HS-5 (cell line): Measurements from ENCODE around the gene SCN8A.
"Not testable (repeated sequence)": the region's sequence is repeated elsewhere in the genome, so short reads cannot be mapped to it uniquely, and the experiment has no call there.

Experiments
- DNase-seq: peaks from one replicate; pipeline ENCODE4 v3.0.0-alpha.2; 2012; ENCODE audit warnings: low read depth

Gene SCN8A

DNA sequence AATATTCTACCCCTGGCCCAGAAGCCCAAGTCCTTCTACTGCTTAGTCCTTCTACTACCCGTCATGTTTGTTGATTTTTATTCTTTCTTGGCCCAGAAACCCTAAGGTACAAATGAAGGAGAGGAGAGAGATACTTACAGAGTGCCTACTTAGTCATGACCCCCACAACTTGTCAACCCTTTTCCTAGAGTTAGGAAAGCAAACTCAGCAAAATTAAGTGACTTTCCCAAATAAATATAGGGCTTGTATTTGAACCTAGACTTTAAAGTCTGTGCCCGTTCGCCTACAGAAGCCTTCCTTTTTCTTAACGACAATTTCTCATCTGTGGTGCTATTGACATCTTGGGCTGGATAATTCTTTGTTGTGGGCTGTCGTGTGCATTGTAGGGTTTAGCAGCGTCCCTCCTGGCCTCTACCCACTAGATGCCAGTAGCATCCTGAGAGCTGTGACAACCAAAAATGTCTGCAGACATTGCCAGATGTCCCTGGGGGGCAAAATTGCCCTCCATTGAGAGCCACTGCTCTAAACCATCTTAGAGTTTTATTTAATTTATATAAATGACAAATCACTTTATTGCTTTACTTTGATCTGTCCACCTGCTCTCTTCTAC, 175.1 kb downstream of the SCN8A start:
- DNase-seq: no peak

DNA sequence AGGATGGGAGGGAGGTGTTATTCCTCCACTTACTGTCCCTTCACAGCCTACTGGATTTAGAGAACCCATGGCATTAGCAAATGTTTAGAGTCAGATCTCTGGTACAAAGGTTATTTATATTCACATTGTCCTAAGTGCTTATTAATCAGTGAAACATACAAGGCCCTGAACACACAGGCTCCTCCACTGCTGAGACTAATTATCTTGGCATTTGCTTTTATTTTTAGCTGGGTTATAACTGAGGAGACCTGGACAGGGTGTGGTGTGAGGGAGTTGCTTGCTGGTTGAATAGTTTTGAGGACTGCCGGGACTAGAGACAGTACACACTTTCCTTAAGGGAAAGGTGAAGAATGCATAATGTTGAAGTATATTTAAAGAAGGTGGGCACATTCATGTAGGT, 180.0 kb downstream of the SCN8A start:
- DNase-seq: no peak

DNA sequence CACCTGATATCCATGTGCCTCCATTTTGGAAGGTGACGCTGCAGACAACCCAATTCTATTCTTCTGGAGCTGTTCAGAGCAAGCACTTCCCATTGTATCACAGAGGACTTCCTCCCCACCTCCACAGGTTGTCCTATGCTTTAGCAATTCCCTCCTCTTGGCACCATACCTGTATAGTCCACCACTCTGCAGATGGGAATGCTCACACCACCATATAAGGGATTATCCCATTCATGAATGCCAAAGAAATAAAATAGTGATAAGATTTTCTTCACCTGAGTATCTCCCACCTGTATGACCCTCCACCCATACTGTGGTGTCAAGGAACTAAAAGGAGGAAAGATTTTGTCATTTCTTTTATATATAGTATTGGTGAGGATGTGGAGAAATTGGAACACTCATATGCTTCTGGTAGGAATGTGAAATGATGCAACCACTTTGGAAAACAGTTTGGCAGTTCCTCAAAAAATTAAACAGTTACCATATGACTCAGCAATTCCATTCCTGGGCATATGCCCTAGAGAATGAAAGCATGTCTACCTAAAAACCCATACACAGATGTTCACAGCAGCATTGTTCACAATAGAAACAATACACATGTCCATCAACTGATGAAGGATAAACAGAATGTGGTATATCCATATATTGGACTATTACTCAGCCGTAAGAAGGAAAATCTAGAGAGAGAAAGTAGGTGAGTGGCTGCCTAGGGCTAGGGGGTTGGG, 182.3 kb downstream of the SCN8A start:
- peak; percentile 88 for DNase-seq

DNA sequence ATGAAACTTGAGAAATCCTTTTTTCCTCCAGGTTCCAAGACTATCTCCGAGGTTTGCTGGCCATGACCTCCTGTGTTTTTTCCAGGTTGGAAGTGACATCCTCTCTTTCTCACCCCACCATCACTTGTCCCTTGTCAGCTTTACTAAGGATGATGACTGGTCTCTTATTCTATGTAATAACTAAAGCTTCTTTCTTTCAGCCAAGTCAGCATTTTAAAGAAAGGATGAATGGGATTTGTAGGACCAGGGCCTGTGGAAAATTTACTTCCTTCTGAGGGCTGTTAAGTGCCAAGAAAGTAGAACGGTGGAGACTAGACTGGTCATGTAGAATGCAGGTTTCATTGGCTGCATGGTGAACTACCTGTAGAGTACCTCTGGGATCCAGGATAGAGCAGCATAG, 183.9 kb downstream of the SCN8A start:
- no peak for DNase-seq

DNA sequence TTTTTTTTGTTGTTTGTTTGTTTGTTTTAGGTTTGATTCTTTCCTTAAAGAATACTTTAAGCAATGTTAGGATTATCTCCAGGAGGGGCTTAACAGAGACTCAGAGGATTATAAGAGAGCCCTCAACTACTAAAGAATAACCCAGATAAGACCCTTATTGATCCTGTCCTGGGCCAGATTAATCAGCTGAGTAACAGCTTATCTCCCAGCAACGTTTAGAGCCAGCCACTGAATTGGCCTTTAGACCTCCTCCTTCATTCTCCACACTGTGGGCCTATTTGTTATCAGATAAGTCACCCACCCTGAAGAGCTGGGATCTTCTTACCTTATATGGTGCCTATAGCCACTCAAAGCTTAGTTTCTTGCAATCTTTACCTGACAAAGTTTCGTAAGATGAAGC, 186.4 kb downstream of the SCN8A start:
- no peak for DNase-seq

DNA sequence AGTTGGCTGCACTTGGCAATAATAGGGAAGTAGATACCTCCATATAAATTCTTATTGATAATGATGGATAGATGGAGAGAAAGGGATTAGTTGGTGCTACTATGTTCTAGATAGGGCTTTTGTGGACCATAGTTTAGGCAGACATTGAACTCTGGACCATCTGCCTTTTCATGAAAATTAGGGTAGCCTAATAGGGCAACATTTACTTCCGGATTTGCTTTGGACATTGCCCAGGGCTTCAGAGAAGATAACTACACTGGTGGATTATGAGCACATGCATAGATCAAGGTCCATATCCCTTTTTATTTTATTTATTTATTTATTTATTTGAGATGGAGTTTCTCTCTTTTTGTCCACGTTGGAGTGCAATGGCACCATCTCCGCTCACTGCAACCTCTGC, 186.9 kb downstream of the SCN8A start:
- DNase-seq: no peak

DNA sequence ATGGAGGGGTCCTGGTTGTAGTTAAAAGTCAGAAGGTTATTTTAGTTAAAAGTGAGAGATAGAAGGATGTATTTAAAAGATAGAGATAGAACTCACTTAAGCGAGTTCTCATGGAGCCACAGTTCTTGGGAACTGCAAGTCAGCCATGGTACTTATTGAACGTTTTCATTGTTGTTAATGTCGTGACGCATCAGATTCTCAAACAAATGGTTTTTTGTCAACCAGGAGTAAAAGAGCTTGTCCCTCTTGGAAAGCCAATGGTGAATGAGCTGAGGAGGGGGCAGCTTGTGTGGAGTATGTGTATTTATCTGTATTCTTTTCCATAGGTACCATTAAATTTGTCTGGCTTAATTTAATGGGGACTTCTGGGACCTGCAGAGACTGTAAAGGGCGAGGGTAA, 188.8 kb downstream of the SCN8A start:
- no peak for DNase-seq

DNA sequence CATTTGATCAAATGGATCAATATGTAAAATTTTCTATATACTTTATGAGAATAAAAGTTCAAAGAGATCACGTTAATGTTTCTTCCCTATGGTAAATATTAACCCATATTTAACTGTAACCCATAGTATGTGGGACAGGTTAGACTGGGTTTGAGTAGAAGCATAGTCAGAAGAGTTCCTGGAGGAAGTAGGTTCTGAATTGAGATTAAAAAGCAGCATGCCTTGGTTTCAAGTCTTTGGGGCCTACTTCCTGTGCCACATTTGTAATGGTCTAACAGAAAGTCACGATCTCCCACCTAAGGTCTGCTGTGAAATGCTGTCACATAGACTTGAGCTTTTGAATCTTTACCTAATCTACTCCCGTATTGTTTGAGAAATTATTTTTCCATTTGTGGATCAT, 193.7 kb downstream of the SCN8A start:
- no peak for DNase-seq

DNA sequence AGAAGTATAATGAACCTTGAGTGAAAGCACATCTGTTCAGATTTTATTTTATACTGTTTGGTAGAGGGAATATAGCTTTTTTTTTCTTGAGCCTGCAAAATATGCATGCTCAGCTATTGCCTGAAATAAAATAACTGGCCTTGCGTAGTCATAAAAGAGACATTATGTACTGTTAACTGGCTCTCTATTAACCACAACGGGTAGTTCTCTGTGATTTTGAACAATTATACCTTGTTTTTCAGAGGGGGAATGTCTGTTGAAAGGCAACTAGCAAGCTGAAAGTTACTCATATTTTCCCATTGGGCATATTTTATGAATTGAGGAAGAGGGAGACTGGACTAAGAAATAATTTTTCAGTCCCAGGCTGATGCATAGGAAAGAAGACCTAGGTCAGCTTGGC, 194.9 kb downstream of the SCN8A start:
- DNase-seq: no peak

DNA sequence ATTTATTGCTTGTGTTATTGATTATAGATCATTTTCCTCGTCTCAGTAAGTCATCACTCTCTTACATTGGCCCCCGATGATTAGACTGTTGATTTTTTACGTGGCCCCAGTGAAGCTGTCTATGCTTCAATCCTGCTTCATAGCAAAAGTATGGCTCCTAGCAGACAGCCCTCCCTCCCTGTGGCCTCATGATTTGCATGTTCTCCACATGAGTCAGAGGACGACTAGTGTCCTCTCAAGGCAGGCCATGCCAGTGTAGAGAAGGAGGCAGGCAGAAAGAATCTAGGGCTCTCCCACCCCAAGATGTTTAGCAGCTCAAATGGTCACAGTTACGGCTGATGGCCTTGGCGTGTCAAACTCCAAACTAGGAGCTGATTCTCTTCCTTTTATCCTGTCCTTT, 197.8 kb downstream of the SCN8A start:
- DNase-seq: peak; percentile 56

DNA sequence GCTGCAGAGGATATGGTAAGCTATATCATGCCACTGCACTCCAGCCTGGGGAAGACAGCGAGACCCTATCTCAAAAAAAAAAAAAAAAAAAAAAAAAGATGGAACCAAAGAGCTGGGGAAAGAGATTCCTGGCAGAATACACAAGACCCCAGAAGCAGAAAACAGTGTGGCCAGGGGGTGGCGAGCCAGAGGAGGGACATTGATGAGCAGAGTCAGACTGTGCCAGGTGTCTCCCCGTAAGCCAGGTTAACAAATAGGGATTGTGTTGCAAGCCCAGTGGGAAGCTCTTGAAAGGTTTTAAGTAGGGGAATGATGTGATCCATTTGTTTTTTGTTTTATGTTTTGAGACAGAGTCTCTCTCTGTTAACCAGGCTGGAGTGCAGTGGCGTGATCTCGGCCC, 201.4 kb downstream of the SCN8A start:
- DNase-seq: no peak

DNA sequence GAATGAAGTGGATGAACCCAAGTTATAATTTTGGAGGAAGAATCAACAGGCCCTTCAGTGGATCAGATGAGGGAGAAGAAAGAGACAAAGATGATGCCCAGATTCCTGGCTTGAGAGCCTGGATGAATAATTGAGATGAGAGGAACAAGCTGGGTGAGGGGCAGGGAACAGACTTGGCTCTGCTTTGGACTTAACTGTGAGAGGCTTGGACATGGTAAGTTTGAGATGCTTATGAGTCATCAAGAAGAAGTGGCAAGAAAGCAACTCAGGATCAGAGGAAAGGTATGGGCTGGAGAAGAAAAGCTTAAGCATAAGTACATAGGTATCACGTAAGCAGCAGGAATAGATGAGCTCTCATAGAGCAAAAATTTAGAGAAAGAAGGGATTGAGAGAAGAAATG, 202.2 kb downstream of the SCN8A start:
- no peak for DNase-seq

DNA sequence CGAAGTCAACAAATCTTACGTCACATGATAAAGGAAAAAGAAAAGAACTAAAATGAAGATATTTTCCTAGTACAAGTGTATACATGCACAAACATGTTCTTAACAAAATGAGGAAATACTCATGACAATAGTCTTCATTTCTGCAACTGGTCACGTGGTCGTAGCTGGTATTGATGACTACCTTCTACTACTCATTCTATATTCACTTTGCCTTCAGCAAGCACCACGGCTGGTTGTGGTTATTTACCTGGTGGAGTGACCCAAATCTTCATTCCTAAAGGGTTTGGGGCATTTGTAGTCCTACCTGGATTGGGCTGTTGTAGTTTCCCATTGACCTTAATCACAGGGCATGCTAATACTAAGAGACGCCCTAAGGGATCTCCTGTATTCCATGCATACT, 206.3 kb downstream of the SCN8A start:
- no peak for DNase-seq

DNA sequence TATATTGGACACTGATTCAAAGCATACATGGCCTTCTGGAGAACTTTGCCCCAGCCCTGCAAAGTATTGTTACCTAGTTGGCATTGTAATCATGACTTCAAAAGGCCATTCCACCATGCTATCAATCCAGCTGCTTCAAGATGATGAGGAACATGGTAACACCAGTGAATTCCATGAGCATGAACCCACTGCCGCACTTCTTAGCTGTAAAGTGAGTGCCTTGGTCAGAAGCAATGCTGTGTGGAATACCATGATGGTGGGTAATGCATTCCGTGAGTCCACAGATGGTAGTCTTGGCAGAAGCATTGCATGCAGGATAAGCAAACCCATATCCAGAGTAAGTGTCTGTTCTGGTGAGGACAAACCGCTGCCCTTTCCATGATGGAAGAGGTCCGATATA, 207.0 kb downstream of the SCN8A start:
- DNase-seq: not testable (repeated sequence)

DNA sequence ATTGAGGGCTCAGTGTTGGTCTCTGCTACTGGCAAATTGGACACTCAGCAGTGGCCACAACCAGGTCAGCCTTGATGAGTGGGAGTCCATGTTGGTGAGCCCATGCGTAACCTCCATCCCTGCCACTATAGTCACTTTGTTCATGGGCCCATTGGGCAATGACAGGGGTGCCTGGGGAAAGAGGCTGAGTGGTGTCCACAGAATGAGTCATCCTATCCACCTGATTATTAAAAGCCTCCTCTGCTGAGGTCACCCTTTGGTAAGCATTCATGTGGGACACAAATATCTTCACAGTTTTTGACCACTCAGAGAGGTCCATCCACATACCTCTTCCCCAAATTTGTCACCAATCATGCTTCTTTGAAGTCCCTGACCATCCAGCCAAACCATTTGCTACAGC, 207.5 kb downstream of the SCN8A start:
- DNase-seq: no peak

DNA sequence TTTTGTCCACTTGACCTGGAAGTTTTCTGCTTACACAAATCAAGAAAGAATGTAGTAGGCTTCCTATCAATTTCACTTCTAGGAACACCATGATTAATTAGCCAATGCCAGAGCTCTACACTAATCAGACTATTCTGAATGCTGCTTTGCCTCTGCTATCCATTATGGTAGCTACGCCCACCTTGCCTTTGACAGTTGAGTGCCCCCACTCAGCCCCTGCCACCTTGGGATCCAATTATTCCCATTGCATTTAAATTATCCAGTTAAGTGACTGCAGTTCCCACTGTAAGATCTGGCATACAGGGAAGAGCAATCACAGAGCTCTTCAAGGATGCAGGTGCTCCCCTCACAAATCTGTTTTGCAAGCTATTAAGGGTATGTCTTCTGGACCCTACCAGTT, 210.0 kb downstream of the SCN8A start:
- DNase-seq: no peak

DNA sequence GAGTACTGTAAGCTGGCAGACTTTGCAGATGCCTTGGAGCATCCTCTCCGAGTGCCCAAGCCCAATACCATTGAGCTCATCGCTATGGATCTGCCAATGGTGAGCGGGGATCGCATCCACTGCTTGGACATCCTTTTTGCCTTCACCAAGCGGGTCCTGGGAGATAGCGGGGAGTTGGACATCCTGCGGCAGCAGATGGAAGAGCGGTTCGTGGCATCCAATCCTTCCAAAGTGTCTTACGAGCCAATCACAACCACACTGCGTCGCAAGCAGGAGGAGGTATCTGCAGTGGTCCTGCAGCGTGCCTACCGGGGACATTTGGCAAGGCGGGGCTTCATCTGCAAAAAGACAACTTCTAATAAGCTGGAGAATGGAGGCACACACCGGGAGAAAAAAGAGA, 215.9 kb downstream of the SCN8A start:
- DNase-seq: no peak

DNA sequence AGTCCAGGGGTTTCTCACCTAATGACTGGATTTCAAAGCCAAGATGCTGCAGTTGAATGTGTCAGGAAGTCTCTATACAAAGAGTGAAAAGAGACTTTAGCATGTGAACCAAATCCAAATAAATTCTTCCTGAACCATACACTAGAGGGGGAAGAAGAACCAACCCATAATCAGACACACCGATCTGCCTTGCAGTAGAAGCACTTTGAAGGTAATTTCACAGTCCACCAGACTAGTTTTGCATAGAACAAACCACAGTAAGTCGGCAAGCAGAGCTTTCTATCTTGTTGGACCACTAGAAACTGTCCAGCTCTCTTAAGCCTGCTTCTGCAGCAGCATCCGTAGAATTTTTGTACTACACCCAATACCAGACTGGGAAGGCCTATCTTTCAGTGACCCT, 218.2 kb downstream of the SCN8A start:
- no peak for DNase-seq

DNA sequence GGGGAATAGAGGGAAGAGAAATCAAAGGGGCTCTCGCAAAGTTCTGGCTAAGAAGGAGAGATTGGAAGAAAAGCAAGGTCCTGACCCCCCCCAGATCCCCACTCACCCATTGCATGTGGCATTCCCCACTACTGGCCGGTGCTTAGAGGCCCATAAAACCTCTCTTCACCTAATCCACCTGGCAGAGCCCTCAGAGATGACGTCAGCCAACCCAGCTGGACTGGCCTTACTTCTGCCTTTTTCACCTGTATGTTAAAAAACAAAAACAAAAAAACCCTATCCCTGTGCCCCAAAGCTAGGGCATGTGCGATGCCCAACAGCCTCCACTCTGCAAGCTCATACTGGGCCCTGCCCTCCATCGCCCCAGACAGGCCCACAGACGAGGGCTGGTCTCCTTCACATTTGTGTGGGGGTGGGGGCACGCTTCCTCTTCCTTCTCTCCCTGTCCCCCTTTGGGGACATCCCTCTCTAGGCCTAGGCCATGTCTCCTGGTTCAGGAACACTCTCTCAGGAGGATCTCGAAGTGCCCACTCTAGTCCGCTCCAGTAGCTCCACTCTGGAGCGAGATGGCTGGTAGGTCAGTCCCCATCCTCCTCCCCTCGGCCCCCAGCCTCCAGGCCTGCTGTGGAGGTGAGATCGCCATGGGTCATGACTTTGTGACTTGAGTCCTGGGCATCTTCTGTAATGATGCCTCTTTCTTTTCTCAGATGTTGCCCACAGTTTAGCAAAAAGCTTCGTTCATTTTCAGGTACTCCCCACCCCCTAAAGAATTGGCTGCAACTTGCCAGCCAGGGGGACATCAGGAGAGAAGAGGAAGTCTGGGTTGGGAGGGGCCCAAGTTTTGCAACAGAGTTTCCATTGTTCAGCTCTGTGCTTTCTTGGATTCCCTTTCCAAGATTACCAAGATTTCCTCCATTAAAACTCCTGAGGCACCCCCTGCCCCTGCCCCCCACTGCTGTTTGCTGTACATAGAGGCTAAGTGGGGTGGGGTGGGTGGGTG, 220.5 kb downstream of the SCN8A start:
- no peak for DNase-seq

DNA sequence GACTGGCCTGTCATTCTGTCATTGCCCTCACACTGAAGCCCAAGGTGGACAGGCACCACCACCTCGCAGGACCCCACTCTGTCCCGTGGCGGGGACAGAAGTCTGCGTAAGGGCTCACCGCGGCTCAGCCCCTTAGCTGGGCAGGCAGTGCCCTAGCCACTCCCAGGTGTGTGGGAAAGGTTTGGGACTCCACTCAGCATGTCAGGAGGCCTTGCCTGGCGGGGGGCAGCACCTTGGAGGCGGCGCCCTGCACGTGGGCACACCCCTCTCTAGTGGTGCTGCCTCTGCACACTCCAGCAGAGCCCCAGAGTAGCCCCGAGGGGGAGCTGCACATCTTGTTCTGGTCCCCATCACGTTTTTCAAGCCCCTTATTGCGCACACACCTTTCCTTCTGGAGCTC, 221.8 kb downstream of the SCN8A start:
- DNase-seq: no peak

DNA sequence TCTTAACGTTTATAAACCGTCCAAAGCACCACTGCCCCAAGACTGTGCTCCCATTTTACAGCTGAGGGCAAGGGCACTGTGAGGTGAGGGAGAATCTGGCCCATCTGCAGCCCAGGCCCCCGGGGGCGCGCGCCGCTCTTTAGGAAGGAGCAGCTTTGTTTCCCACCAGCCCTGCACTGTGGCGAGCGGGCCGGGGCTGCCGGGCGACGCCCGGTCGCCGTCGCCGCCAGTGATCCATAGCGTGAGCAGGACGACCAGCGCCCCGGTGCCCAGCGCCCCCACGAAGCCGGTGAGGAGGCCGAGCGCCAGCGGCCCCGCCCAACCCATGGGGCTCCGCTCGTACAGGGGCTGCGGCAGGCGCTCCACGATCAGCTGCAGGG, 222.9 kb downstream of the SCN8A start:
- no peak for DNase-seq

DNA sequence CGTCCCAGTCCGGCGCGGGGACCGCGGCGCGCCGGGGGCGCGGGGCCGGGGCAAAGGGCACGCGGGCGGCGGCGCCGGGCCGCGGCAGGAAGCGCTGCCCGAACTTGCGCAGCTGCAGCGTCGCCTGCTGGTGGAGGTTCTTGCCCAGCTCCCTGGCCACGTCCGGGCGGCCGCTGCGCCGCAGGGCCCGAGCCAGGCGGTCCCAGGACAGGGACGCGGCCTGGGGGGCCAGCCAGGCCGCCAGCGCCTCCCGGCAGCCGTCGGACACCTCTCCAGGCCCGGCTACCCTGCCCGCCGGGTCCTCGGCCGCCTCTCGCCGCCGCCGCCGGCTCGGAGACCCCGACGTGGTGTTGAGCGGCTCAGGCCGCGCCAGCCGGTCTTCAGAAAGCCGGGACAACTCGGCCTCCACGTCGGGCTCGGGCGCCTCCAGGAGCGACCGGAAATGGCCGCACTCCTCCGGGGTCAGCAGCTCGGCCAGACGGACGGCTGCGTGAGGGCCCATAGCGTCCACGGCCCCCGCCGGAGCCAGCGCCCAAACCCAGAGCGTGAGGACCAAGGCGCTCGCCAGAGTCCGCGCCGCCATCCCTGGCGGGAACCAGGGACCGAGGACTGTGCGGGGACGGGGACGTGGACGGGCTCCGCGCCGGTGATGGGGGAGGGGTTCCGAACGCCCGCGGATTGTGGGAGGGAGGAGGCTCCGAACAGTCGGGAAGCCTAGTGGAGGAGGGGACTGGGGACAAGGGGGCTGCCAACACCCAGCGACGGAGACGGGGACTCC, 223.5 kb downstream of the SCN8A start:
- DNase-seq: no peak
